Measurements from ENCODE around the gene NT5DC2.

GRCh38 chr3:52498137-52499054 is 35.3 kb downstream of the NT5DC2 start:
- TF ChIP-seq GATA3 (IDR thresholded peaks at IDR 0.05; ENCODE audit: low read depth, low read length): no peak
- no peak for TF ChIP-seq GATA2 (IDR thresholded peaks at IDR 0.05; ENCODE audit: low read depth, low read length)

Measured in SH-SY5Y (cell line).